Thymus (tissue), 11 donors: ENCODE results near the gene GCNT2. TPM values are rescaled to one million over a fixed set of nuclear protein-coding genes. Genes with fewer than 3 reads are reported as not detected.
"Not testable (repeated sequence)": the region's sequence is repeated elsewhere in the genome, so short reads cannot be mapped to it uniquely, and the experiment has no call there.

Experiments
- DNase-seq, 9 donors: peaks; one replicate each; pipeline ENCODE4 v3.0.0-alpha.2; 2013; ENCODE audit warnings: low spot score in 9 of 9, low read depth in 6 of 9, missing footprints in 1 of 9
- H3K27ac ChIP-seq, 2 donors: one replicate each; pipeline ENCODE4 v1.5.1; 2013; ENCODE audit warnings: control low read depth in 1 of 2, low read depth in 1 of 2, low read length in 1 of 2, mild to moderate bottlenecking in 1 of 2, moderate library complexity in 1 of 2
- H3K27me3 ChIP-seq, 2 donors: one replicate each; pipeline ENCODE4 v1.5.1; 2013; ENCODE audit warnings: low read length in 1 of 2; ENCODE audit not compliant: control insufficient read depth in 2 of 2, insufficient read depth in 1 of 2
- H3K36me3 ChIP-seq, 2 donors: one replicate each; pipeline ENCODE4 v1.5.1; 2013; ENCODE audit warnings: low read length in 1 of 2, mild to moderate bottlenecking in 1 of 2, moderate library complexity in 1 of 2; ENCODE audit not compliant: control insufficient read depth in 2 of 2, insufficient read depth in 2 of 2
- H3K4me1 ChIP-seq, 2 donors: one replicate each; pipeline ENCODE4 v1.5.1; 2013; ENCODE audit warnings: low read length in 2 of 2; ENCODE audit not compliant: control insufficient read depth in 2 of 2, insufficient read depth in 2 of 2
- H3K4me3 ChIP-seq, 2 donors: one replicate each; pipeline ENCODE4 v1.5.1; 2013; ENCODE audit warnings: low read length in 2 of 2, control low read depth in 1 of 2, mild to moderate bottlenecking in 1 of 2
- H3K9me3 ChIP-seq, 2 donors: one replicate each; pipeline ENCODE4 v1.5.1; 2013; ENCODE audit warnings: low read length in 1 of 2, mild to moderate bottlenecking in 1 of 2; ENCODE audit not compliant: control insufficient read depth in 2 of 2, insufficient read depth in 1 of 2
- WGBS: extraction: QIAGEN DNeasy Blood & Tissue Kit; methylation state at CpG from one replicate; pipeline ENCODE4 v1.1.7; 2013; 5-methylcytosine and 5-hydroxymethylcytosine counted together
- polyA plus RNA-seq: library from polyadenylated mRNA; stranded (reverse); fragments of 200-250 nt; gene quantifications from one replicate; pipeline ENCODE4 v1.2.3, GENCODE V29; 2013
- total RNA-seq: library from RNA; stranded (reverse); fragments of 120-200 nt; gene quantifications from one replicate; pipeline ENCODE4 v1.2.4, GENCODE V29; 2013
- donor health status: healthy.

Gene GCNT2
- total and polyA plus RNA-seq, 2 donors: 1.6 to 1.8 TPM

- Histone ChIP-seq H3K4me1 (peaks cover 0 to 1% of the 10 kb centered on the region in 2 donors), H3K27ac (no peak overlapping the region), H3K27me3 (no peaks in the 10 kb centered on the region), H3K9me3 (no peaks in the 10 kb centered on the region), H3K36me3 (no peaks in the 10 kb centered on the region), H3K4me3 (no peak overlapping the region)
- DNase-seq: no peak
- 61% methylated on average over 9 of the region's 9 CpGs for WGBS
These were observed 40.6 kb downstream of the GCNT2 start for GRCh38 chr6:10561611-10562199.

DNA sequence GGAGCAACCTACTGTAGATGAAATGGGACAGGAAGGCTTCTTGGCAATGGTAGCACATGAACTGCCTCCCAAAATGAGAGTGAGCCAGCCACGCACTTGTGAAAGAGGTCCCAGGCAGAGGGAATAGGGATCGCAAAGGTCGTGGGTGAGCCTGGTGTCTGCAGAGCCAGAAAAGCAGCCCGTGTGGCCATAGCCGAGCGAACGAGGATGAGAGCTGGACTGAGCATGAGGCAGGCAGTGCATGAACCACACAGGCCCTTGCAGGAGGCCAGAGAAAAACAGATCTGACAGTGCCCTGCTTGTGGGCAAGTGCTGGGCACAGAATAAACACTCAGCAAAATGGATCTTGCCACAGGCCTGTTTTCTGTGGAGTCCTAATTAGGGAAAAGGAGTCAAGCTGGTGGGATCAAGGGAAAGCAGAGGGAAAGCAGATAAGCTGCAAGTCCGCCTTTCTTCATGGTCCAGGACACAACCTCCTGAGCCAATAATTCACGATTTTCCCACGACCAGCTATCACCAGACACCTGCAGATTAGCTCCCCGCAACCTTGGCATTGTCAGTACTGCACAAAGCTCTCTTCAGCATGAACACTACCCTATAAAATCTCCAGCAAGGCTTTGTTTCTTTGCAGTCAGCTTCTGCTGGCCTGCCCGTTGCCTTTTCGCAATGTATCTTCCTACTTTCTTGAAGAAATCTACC lies 44.0 kb downstream of the GCNT2 start:
- no peak overlapping the region for H3K27ac ChIP-seq
- 95% methylated on average over 13 of the region's 13 CpGs for WGBS
- DNase-seq: no peak
- H3K27me3 ChIP-seq: no peaks in the 10 kb centered on the region
- no peaks in the 10 kb centered on the region for H3K9me3 ChIP-seq
- no peaks in the 10 kb centered on the region for H3K4me1 ChIP-seq
- H3K36me3 ChIP-seq: no peaks in the 10 kb centered on the region
- no peak overlapping the region for H3K4me3 ChIP-seq

DNA sequence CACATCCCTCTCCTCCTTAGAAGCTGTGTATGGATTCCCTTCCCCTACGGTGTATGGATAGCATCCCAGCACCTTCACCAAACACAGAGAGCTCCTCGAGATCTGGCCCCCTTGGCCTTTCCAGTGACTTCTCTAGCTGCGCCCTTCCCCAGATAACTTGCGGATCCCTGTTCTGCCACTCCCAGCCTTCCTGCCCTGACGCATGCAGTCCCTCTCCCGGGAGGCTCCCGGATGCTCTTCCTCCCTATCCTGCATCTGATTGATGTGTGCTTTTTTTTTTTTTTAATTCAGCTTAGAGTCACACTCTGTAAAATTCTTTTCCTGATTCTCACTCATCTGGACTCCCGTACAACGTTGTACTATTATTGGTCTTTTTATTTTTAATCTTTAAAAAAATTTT lies 44.8 kb downstream of the GCNT2 start:
- no peaks in the 10 kb centered on the region for H3K4me1 ChIP-seq
- no peaks in the 10 kb centered on the region for H3K36me3 ChIP-seq
- no peak overlapping the region for H3K27ac ChIP-seq
- no peaks in the 10 kb centered on the region for H3K9me3 ChIP-seq
- no peak for DNase-seq
- no peak overlapping the region for H3K4me3 ChIP-seq
- WGBS: 98% methylated on average over 9 of the region's 9 CpGs
- H3K27me3 ChIP-seq: no peaks in the 10 kb centered on the region

GRCh38 chr6:10567256-10568026 lies 46.3 kb downstream of the GCNT2 start:
- H3K27ac ChIP-seq: no peak overlapping the region
- DNase-seq: no peak
- H3K4me3 ChIP-seq: no peak overlapping the region
- H3K4me1 ChIP-seq: no peaks in the 10 kb centered on the region
- WGBS: 95% methylated on average over 6 of the region's 6 CpGs
- H3K36me3 ChIP-seq: no peaks in the 10 kb centered on the region
- H3K9me3 ChIP-seq: no peaks in the 10 kb centered on the region
- H3K27me3 ChIP-seq: no peaks in the 10 kb centered on the region

- Histone ChIP-seq H3K27me3 (no peaks in the 10 kb centered on the region), H3K9me3 (no peaks in the 10 kb centered on the region), H3K27ac (no peak overlapping the region), H3K36me3 (no peaks in the 10 kb centered on the region), H3K4me1 (no peaks in the 10 kb centered on the region), H3K4me3 (no peak overlapping the region)
- DNase-seq: no peak
- 97% methylated on average over 5 of the region's 5 CpGs for WGBS
These were observed 48.4 kb downstream of the GCNT2 start for GRCh38 chr6:10569392-10570127.

- not testable (repeated sequence) for H3K4me1 ChIP-seq, H3K36me3 ChIP-seq, H3K9me3 ChIP-seq, H3K27ac ChIP-seq, H3K4me3 ChIP-seq, H3K27me3 ChIP-seq, DNase-seq
- 96% methylated on average over 5 of the region's 5 CpGs for WGBS
These were observed 54.4 kb downstream of the GCNT2 start for GRCh38 chr6:10575519-10575918.

GRCh38 chr6:10576226-10576625 lies 55.1 kb downstream of the GCNT2 start:
- Histone ChIP-seq H3K36me3 (no peaks in the 10 kb centered on the region), H3K4me1 (no peaks in the 10 kb centered on the region), H3K27me3 (no peaks in the 10 kb centered on the region), H3K9me3 (no peaks in the 10 kb centered on the region), H3K27ac (no peak overlapping the region), H3K4me3 (no peak overlapping the region)
- WGBS: 97% methylated on average over 4 of the region's 4 CpGs
- no peak for DNase-seq

DNA sequence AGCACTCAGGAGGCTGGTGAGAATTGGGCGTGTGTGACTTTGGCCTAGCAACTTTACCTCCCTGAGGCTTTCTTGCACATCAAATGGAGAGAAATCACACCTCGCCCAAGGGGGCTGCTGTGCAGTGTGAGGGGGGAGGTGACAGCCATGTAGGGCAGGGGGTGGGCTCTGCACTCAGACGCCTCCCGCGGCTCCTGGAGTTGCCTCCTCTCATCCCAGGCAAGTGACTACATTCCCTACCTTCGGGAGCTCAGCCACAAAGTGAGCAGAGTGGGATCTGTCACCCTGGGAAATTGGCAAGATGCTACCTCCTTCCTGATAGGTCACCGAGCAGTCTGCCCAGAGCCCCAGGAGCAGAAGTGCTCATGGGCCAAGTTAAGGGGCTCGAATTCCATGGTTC lies 56.0 kb downstream of the GCNT2 start:
- Histone ChIP-seq H3K4me1 (no peaks in the 10 kb centered on the region), H3K27ac (no peak overlapping the region), H3K27me3 (no peaks in the 10 kb centered on the region), H3K36me3 (no peaks in the 10 kb centered on the region), H3K9me3 (no peaks in the 10 kb centered on the region), H3K4me3 (no peak overlapping the region)
- 97% methylated on average over 8 of the region's 8 CpGs for WGBS
- no peak for DNase-seq

GRCh38 chr6:10578723-10579122 lies 57.6 kb downstream of the GCNT2 start:
- H3K27me3 ChIP-seq: no peaks in the 10 kb centered on the region
- 98% methylated on average over 5 of the region's 5 CpGs for WGBS
- DNase-seq: no peak
- H3K27ac ChIP-seq: no peak overlapping the region
- H3K9me3 ChIP-seq: no peaks in the 10 kb centered on the region
- H3K4me3 ChIP-seq: no peak overlapping the region
- peaks cover 2 to 8% of the 10 kb centered on the region in 2 donors for H3K4me1 ChIP-seq
- H3K36me3 ChIP-seq: no peaks in the 10 kb centered on the region
